ENCODE results near the gene IFNG.

DNA sequence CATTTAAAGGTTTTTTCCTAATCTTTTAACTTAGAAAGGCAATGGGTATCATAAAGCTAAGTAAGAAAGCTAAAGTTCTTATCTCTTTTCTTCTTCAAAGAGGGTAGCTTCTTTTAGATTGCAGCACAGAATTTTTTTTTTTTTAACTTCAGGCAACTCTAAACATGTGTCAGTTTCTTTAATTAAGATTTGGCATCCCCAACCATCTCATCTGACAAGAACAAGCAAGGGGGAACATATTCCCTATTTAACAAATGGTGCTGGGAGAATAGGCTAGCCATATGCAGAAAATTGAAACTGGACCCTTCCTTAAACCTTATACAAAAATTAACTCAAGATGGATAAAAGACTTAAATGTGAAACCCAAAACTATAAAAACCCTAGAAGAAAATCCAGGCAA is 14.3 kb upstream of the IFNG start:
- TF ChIP-seq POLR2A (IDR thresholded peaks at IDR 0.05; ENCODE audit: low read length) = no peak
- TF ChIP-seq ZSCAN20 (CRISPR knock-in tag; IDR thresholded peaks at IDR 0.05) = no peak
- TF ChIP-seq, protein P1, sequence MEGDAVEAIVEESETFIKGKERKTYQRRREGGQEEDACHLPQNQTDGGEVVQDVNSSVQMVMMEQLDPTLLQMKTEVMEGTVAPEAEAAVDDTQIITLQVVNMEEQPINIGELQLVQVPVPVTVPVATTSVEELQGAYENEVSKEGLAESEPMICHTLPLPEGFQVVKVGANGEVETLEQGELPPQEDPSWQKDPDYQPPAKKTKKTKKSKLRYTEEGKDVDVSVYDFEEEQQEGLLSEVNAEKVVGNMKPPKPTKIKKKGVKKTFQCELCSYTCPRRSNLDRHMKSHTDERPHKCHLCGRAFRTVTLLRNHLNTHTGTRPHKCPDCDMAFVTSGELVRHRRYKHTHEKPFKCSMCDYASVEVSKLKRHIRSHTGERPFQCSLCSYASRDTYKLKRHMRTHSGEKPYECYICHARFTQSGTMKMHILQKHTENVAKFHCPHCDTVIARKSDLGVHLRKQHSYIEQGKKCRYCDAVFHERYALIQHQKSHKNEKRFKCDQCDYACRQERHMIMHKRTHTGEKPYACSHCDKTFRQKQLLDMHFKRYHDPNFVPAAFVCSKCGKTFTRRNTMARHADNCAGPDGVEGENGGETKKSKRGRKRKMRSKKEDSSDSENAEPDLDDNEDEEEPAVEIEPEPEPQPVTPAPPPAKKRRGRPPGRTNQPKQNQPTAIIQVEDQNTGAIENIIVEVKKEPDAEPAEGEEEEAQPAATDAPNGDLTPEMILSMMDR (IDR thresholded peaks at IDR 0.05) = no peak
- TF ChIP-seq, protein P2, sequence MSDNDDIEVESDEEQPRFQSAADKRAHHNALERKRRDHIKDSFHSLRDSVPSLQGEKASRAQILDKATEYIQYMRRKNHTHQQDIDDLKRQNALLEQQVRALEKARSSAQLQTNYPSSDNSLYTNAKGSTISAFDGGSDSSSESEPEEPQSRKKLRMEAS (IDR thresholded peaks at IDR 0.05) = no peak
- no peak for TF ChIP-seq CEBPB (IDR thresholded peaks at IDR 0.05)
- TF ChIP-seq, protein P3, sequence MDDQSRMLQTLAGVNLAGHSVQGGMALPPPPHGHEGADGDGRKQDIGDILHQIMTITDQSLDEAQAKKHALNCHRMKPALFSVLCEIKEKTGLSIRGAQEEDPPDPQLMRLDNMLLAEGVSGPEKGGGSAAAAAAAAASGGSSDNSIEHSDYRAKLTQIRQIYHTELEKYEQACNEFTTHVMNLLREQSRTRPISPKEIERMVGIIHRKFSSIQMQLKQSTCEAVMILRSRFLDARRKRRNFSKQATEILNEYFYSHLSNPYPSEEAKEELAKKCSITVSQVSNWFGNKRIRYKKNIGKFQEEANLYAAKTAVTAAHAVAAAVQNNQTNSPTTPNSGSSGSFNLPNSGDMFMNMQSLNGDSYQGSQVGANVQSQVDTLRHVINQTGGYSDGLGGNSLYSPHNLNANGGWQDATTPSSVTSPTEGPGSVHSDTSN (IDR thresholded peaks at IDR 0.05) = no peak
- TF ChIP-seq POLR2AphosphoS2 (conservative IDR thresholded peaks at IDR 0.05; ENCODE audit: low read length) = no peak
- no peak for TF ChIP-seq SMC3 (IDR thresholded peaks at IDR 0.05)
- TF ChIP-seq CHD4 (IDR thresholded peaks at IDR 0.05; ENCODE audit: borderline replicate concordance) = no peak
- TF ChIP-seq KDM1A (IDR thresholded peaks at IDR 0.05; ENCODE audit: low read depth) = no peak
- TF ChIP-seq SREBF2 (IDR thresholded peaks at IDR 0.05) = no peak
- TF ChIP-seq JUN (IDR thresholded peaks at IDR 0.05) = no peak
